ENCODE data around the gene APLP1. TPM values are rescaled to one million over a fixed set of nuclear protein-coding genes. Genes with fewer than 3 reads are reported as not detected.

The APLP1 gene
- total and polyA plus RNA-seq, 7 donors, result 3.6 to 11.3 (median 5.1) TPM; not detected in 2

DNA sequence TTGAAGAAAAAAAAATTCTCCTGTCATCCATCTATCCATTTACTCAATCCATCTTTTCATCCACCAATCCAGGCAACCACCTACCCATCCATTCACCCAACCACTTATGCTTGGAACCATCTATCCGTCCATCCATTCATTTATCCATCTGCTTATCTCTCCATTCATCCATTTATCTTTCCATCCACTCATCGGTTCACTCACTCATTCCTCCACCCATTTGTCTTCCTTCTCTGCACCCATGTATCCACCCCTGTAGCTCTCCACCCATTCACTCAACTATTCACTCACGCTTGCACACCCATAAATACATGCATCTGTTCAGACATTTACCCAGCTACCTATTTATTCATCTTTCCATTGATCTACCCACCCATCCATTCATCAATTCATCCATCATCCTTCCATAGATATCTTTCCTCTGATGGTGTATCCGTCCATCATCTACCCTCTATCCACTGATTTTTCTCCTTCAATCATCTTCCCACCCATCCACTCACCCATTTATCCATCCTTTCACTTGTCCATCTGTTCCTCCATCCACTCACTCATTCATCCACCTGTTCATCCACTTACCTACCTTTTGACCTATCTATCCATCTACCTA is 25.6 kb upstream of the APLP1 start:
- no peak for TF ChIP-seq POLR2A (IDR thresholded peaks at IDR 0.05)
- no peak for TF ChIP-seq POLR2AphosphoS5 (IDR thresholded peaks at IDR 0.05)
- no peak for TF ChIP-seq EP300 (IDR thresholded peaks at IDR 0.05)
- TF ChIP-seq, protein P1, sequence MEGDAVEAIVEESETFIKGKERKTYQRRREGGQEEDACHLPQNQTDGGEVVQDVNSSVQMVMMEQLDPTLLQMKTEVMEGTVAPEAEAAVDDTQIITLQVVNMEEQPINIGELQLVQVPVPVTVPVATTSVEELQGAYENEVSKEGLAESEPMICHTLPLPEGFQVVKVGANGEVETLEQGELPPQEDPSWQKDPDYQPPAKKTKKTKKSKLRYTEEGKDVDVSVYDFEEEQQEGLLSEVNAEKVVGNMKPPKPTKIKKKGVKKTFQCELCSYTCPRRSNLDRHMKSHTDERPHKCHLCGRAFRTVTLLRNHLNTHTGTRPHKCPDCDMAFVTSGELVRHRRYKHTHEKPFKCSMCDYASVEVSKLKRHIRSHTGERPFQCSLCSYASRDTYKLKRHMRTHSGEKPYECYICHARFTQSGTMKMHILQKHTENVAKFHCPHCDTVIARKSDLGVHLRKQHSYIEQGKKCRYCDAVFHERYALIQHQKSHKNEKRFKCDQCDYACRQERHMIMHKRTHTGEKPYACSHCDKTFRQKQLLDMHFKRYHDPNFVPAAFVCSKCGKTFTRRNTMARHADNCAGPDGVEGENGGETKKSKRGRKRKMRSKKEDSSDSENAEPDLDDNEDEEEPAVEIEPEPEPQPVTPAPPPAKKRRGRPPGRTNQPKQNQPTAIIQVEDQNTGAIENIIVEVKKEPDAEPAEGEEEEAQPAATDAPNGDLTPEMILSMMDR (IDR thresholded peaks at IDR 0.05), result no peak
- Histone ChIP-seq H3K27me3 (peaks cover 30 to 57% (median 52%) of the 10 kb centered on the region in 3 donors), H3K27ac (no peak overlapping the region), H3K4me1 (peaks cover 0 to 20% (median 15%) of the 10 kb centered on the region in 4 donors), H3K4me3 (no peak overlapping the region), H3K36me3 (no peaks in the 10 kb centered on the region), H3K9me3 (peaks cover 0 to 6% (median 2%) of the 10 kb centered on the region in 4 donors)
- intact Hi-C loops (cut with DNase I), result no loop called here
- 86 to 88% methylated on average over 4 of the region's 4 CpGs for WGBS, 2 donors
- no peak for DNase-seq

DNA sequence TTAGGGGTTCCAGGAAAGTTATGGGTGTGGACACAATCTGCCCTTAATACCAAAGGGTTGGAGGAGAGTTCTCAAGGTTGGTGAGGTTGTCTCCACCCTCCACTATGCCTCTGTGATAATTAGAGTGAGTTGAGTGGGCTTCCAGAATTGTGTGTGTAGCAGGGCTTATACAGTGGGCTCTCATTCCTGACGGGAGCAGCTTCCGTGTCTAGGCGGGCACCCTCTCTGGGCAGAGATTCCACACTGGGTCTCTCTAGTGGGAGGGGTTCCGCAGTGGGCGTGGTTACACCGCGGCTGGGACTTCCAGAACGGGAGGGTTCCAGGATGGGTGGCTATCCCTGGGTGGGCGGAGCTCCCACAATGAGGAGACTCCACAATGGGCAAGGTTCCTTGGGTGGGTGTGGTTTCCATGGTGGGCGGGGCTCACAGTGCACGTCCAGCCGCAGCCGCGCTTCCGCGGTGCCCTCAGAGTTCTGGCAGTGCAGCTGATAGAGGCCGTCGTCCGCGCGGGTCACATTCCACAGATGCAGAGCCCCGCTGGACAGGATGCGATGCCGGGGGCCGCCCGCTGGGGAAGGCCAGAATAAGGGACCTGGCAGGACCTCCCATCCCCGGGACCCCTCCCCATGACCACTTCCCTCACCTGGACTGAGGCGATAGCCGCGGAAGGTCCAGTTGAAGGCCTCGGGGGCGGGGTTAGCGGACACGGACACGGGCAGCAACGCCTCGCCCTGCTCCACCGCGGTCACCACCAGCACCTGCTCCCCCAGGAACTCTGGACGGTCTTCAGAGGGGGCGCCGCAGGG is 24.5 kb upstream of the APLP1 start:
- H3K9me3 ChIP-seq, result peaks cover 0 to 4% (median 0%) of the 10 kb centered on the region in 4 donors
- H3K36me3 ChIP-seq, result no peaks in the 10 kb centered on the region
- peaks cover 0 to 20% (median 15%) of the 10 kb centered on the region in 4 donors for H3K4me1 ChIP-seq
- no peak overlapping the region for H3K4me3 ChIP-seq
- intact Hi-C loops (cut with DNase I), result no loop called here
- TF ChIP-seq, protein P1 (IDR thresholded peaks at IDR 0.05), result no peak
- no peak for TF ChIP-seq POLR2AphosphoS5 (IDR thresholded peaks at IDR 0.05)
- no peak for DNase-seq
- WGBS, 2 donors, result 6 to 10% methylated on average over 42 of the region's 42 CpGs
- H3K27ac ChIP-seq, result no peak overlapping the region
- peaks cover 30 to 68% (median 63%) of the 10 kb centered on the region in 3 donors for H3K27me3 ChIP-seq

DNA sequence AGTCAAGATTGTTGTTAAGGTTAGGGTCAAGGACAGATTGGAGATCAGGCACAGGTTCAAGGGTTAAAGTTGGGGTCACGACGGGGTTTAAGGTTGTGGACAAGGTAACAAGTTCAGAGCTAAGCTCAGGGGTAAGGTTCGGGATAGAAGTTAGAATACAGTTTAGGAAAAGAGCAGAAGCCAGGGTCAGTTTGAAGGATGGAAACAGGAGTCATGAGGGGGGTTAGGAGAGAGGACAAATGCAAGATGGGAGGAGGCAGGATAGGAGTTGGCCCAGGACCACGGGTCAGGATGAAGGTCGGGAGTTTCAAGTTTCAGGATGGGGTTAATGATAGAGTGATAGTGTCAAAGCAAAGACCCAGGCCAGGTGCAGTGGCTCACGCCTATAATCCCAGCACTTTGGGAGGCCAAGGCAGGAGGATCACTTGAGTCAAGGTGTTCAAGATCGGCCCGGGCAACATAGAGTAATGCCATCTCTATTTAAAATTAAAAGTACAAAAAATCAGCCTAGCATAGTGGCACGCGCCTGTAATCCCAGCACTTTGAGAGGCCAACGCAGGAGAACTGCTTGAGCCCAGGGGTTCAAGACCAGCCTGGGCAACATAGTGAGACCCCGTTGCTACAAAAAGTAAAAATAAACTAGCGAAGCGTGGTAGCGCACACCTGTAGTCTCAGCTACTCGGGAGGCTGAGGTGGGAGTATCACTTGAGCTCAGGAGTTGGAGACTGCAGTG is 23.7 kb upstream of the APLP1 start:
- TF ChIP-seq EP300 (IDR thresholded peaks at IDR 0.05) (no peak), POLR2A (IDR thresholded peaks at IDR 0.05) (no peak), POLR2AphosphoS5 (IDR thresholded peaks at IDR 0.05) (no peak)
- TF ChIP-seq, protein P1 (IDR thresholded peaks at IDR 0.05), result no peak
- intact Hi-C loops (cut with DNase I), result no loop called here
- no peaks in the 10 kb centered on the region for H3K9me3 ChIP-seq
- no peak overlapping the region for H3K4me3 ChIP-seq
- no peak overlapping the region for H3K27ac ChIP-seq
- peaks cover 30 to 75% (median 71%) of the 10 kb centered on the region in 3 donors for H3K27me3 ChIP-seq
- no peak for DNase-seq
- 42 to 56% methylated on average over 16 of the region's 16 CpGs for WGBS, 2 donors
- peaks cover 0 to 20% (median 15%) of the 10 kb centered on the region in 4 donors for H3K4me1 ChIP-seq
- H3K36me3 ChIP-seq, result no peaks in the 10 kb centered on the region

DNA sequence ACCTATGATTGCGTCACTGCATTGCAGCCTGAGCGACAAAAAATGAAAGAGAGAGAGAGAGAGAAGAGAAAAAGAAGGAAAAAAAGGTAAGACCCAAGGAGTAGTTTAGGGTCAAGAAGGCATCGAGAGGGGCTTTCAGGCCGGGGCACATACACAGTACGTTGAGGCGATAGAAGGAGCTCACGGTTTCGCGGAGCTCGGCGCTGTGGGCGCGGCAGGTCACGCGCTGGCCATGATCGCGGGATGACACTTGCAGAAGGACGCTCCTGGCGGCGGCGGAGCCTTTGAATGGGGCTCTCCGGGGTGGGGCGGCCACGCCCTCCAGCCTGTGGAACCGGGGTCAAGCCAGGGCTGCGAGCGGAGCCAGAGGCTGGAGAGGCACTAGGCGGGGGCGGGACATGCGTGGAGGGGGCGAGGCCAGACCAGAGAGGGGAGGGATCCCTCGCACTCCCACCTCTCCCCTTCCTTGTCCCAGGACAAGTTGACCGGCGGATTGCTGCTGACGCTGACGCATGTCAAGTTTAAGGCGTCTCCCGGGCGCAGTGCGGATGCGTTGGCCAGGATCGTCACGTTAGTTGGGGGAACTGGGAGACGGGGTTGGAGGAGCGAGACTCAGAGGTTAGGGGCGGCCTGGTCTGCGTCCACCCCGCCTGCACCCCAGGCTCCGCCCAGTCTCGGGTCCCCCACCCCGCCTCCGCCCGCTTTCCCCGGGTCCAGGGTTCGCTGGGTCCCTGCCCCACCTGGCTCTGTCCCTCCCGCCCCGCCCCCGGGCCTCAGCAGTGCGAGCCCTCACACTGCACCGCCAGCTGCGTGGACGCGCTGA is 22.9 kb upstream of the APLP1 start:
- WGBS, 2 donors, result 2 to 5% methylated on average over 63 of the region's 63 CpGs
- H3K9me3 ChIP-seq, result no peaks in the 10 kb centered on the region
- peak overlapping the region in 3 of 4 donors; percentile 11 to 29 (median 26) for H3K4me3 ChIP-seq
- peaks cover 30 to 83% (median 77%) of the 10 kb centered on the region in 3 donors for H3K27me3 ChIP-seq
- no peaks in the 10 kb centered on the region for H3K36me3 ChIP-seq
- intact Hi-C loops (cut with DNase I), result no loop called here
- DNase-seq, result no peak
- peaks cover 0 to 20% (median 15%) of the 10 kb centered on the region in 4 donors for H3K4me1 ChIP-seq
- no peak for TF ChIP-seq EP300 (IDR thresholded peaks at IDR 0.05)
- TF ChIP-seq POLR2AphosphoS5 (IDR thresholded peaks at IDR 0.05), result no peak
- TF ChIP-seq, protein P1 (IDR thresholded peaks at IDR 0.05), result no peak
- H3K27ac ChIP-seq, result no peak overlapping the region

Data from sigmoid colon (tissue), 7 donors.